Caco-2 (cell line): ENCODE measurements around the gene NUDCD3. TPM values are rescaled to one million over a fixed set of nuclear protein-coding genes. Genes with fewer than 3 reads are reported as not detected.
A peak's percentile ranks its signal among the peaks of the same experiment; 100 is the strongest.

Source experiments
- BruUV-seq: library from RNA; stranded (reverse); fragments of 400-500 nt; replicated peaks from 2 replicates; lab custom pipeline; 2021; lab: Mats Ljungman, UMichigan
- CTCF ChIA-PET: fragments of 300-600 bp; sonication (Branson Sonifier 250); formaldehyde crosslinking; loops from one replicate; lab custom pipeline; 2022; ENCODE audit warnings: antibody characterized with exemption; lab: Charles Lee
- POLR2A ChIA-PET: fragments of 300-600 bp; sonication (Branson Sonifier 250); formaldehyde crosslinking; loops from one replicate; lab custom pipeline; 2022; ENCODE audit warnings: antibody characterized with exemption; lab: Charles Lee
- DNase-seq, 2 experiments: peaks; one replicate each; pipeline versions ENCODE4 v3.0.0 to v3.0.0-alpha.2; 2020 to 2022
- H3K27me3 ChIP-seq: replicated peaks from 2 replicates; pipeline ENCODE4 v1.6.0; 2011; ENCODE audit warnings: low read length; ENCODE audit not compliant: control insufficient read depth, insufficient read depth
- H3K36me3 ChIP-seq: 2 replicates; pipeline ENCODE4 v1.5.1; 2011; ENCODE audit warnings: low read length; ENCODE audit not compliant: control insufficient read depth, insufficient read depth
- H3K4me1 ChIP-seq: fragments of 250-450 bp; sonication (Bioruptor Pico); 2 replicates; pipeline ENCODE4 v1.5.1; 2020; ENCODE audit warnings: mild to moderate bottlenecking
- H3K4me3 ChIP-seq: 2 replicates; pipeline ENCODE4 v1.5.1; 2011; ENCODE audit warnings: low read depth, mild to moderate bottlenecking, control low read depth, low read length
- H3K9me3 ChIP-seq: fragments of 250-450 bp; sonication (Bioruptor Pico); 2 replicates; pipeline ENCODE4 v1.5.1; 2020; ENCODE audit warnings: mild to moderate bottlenecking, moderate library complexity
- H3K27ac Mint-ChIP-seq: one replicate; pipeline ENCODE4 v1.8.0; 2022; ENCODE audit warnings: mixed read lengths; ENCODE audit not compliant: unreplicated experiment
- H3K27me3 Mint-ChIP-seq: one replicate; pipeline ENCODE4 v1.8.0; 2022; ENCODE audit warnings: mixed read lengths; ENCODE audit not compliant: insufficient read depth, unreplicated experiment
- H3K36me3 Mint-ChIP-seq: one replicate; pipeline ENCODE4 v1.8.0; 2022; ENCODE audit warnings: mild to moderate bottlenecking, mixed read lengths; ENCODE audit not compliant: insufficient read depth, unreplicated experiment
- H3K4me1 Mint-ChIP-seq: one replicate; pipeline ENCODE4 v1.8.0; 2022; ENCODE audit warnings: low read depth, mixed read lengths; ENCODE audit not compliant: unreplicated experiment
- H3K4me3 Mint-ChIP-seq: one replicate; pipeline ENCODE4 v1.8.0; 2022; ENCODE audit warnings: mild to moderate bottlenecking, moderate library complexity, mixed read lengths; ENCODE audit not compliant: unreplicated experiment
- H3K9me3 Mint-ChIP-seq: one replicate; pipeline ENCODE4 v1.8.0; 2022; ENCODE audit warnings: mixed read lengths; ENCODE audit not compliant: unreplicated experiment
- intact Hi-C: fragments of 100-400 bp; cut with micrococcal nuclease; formaldehyde crosslinking; loops from one replicate; pipeline ENCODE4 v1.10.0; 2022; ENCODE audit not compliant: unreplicated experiment
- total RNA-seq: library from RNA; stranded (reverse); gene quantifications from 2 replicates; pipeline ENCODE4 v1.2.3, GENCODE V29; 2022
- TF ChIP-seq, protein P1 (sequence below), 2 experiments: fragments of 200-600 bp in 1 of 2; IDR thresholded peaks; 1 replicate in 1 of 2; 2 replicates in 1 of 2; pipeline versions ENCODE4 v1.5.1 to v1.8.0; 2011 to 2022; ENCODE audit warnings: antibody characterized with exemption in 1 of 2, control low read depth in 1 of 2, inconsistent platforms in 1 of 2, low read depth in 1 of 2, low read length in 1 of 2, mild to moderate bottlenecking in 1 of 2, moderate library complexity in 1 of 2; ENCODE audit not compliant: insufficient read depth in 1 of 2, severe bottlenecking in 1 of 2, unreplicated experiment in 1 of 2

The NUDCD3 gene
- total RNA-seq, 1 experiment from 2014 or later: 116 TPM

DNA sequence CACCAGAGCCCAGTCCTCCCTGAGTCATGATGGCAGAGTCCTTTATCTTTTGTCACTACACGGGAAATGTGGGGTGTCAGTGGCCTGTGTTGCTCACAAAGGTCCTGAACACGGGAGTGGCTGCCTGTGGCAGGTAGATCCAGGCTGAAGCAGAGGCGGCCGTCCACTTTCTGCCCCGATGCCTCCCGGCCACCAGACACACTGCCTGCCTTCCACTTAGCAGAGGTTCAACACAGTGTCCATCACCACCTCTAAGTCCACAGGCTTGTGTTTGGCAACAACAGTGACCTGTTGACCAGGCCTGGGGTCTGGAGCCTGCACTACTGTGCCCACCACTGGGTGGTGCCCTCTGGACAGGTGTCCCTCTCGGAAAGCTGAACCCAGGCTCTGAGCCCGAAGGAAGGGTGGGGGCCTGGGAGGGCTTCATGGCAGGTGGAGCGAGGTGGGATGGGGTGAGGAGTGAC lies 115.2 kb downstream of the NUDCD3 start:
- H3K4me3 Mint-ChIP-seq: no peak overlapping the region
- no peaks in the 10 kb centered on the region for H3K4me1 Mint-ChIP-seq
- TF ChIP-seq, protein P1, sequence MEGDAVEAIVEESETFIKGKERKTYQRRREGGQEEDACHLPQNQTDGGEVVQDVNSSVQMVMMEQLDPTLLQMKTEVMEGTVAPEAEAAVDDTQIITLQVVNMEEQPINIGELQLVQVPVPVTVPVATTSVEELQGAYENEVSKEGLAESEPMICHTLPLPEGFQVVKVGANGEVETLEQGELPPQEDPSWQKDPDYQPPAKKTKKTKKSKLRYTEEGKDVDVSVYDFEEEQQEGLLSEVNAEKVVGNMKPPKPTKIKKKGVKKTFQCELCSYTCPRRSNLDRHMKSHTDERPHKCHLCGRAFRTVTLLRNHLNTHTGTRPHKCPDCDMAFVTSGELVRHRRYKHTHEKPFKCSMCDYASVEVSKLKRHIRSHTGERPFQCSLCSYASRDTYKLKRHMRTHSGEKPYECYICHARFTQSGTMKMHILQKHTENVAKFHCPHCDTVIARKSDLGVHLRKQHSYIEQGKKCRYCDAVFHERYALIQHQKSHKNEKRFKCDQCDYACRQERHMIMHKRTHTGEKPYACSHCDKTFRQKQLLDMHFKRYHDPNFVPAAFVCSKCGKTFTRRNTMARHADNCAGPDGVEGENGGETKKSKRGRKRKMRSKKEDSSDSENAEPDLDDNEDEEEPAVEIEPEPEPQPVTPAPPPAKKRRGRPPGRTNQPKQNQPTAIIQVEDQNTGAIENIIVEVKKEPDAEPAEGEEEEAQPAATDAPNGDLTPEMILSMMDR (IDR thresholded peaks at IDR 0.05; ENCODE audit: insufficient read depth in 1 of 2, low read depth in 1 of 2, low read length in 1 of 2, severe bottlenecking in 1 of 2, unreplicated experiment in 1 of 2): peak; percentile 27 to 60
- H3K9me3 Mint-ChIP-seq: no peaks in the 10 kb centered on the region
- intact Hi-C loops: loop anchor here (1.0 kb wide), 1 partner anchor 102 kb away; no protein-coding TSS in a partner anchor
- H3K36me3 Mint-ChIP-seq: peaks cover 13% of the 10 kb centered on the region
- no peaks in the 10 kb centered on the region for H3K27me3 ChIP-seq
- no peak overlapping the region for H3K27ac Mint-ChIP-seq
- no peaks in the 10 kb centered on the region for H3K4me1 ChIP-seq
- no peaks in the 10 kb centered on the region; the same call in 1 of the 2 replicates for H3K9me3 ChIP-seq
- POLR2A ChIA-PET: no interaction called here
- H3K36me3 ChIP-seq: no peaks in the 10 kb centered on the region
- DNase-seq: peak in 1 of 2 experiments; percentile 62
- CTCF ChIA-PET: interaction anchor here (0.8 kb wide), 1 partner anchor 29 kb away, joined by 3 read pairs; no protein-coding TSS in a partner anchor
- BruUV-seq: no TSS peak
- H3K27me3 Mint-ChIP-seq: peaks cover 6% of the 10 kb centered on the region
- H3K4me3 ChIP-seq: no peak overlapping the region

DNA sequence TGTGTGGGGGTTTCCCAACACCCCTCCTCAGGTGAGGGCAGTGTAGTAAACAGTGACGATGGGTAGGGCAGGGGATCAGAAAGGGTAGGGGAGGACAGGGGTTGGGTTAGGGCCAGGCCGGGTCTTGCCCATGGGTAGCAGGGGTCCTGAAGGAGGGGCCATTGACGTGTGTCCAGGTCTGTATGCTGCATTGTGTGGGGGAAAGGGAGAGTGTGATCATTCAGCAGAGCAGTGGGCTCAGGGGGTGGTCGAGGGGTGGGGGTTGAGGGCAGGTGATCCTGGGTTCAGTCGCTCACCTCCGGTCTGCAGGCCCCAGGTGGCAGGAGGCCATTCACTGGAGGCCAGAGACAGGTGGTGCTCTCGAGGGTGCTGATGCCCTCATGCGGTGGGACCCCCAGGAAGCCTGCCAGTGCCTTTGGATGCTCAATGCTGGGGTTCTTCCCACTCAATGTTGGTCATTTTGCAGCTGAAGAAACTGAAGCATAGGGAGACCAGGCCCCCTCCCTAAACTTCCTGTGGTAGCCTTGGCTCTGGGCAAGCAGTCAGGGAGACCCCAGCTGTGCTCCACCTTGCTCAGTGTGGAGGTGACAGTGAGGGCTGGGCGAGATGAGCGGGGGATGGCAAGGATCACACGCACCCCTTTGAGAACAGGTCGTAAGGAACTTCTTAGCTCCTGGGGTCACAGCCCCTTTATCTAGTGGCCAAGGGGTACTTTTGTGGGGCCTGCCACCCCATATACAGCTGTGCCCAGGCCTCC lies 116.3 kb downstream of the NUDCD3 start:
- intact Hi-C loops: loop anchor here (5.0 kb wide), 1 partner anchor 132 kb away; no protein-coding TSS in a partner anchor

DNA sequence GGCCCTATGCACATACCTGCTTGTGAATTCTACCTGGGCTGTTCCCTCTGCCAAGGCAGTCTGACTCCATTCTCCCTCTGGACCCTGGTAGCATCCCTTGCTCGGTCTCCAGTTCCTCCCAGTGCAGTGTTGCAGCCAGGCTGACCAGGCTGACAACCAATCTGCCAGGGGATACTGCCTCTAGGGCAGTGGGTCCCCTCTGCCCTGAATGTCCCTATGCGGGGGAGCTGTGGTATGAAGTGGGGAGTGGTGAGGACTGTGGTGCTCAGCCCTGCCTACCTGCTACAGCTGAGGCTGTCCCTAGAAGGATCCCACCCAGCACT lies 117.1 kb downstream of the NUDCD3 start:
- no TSS peak for BruUV-seq
- DNase-seq: no peak
- intact Hi-C loops: loop anchor here (5.0 kb wide), 1 partner anchor 131 kb away; no protein-coding TSS in a partner anchor
- Mint-ChIP-seq H3K9me3 (peaks cover 5% of the 10 kb centered on the region), H3K36me3 (peaks cover 5% of the 10 kb centered on the region), H3K4me3 (no peak overlapping the region), H3K4me1 (no peaks in the 10 kb centered on the region), H3K27me3 (peaks cover 16% of the 10 kb centered on the region), H3K27ac (no peak overlapping the region)
- CTCF ChIA-PET: no interaction called here
- H3K4me1 ChIP-seq: no peaks in the 10 kb centered on the region
- TF ChIP-seq, protein P1 (IDR thresholded peaks at IDR 0.05; ENCODE audit: insufficient read depth in 1 of 2, low read depth in 1 of 2, low read length in 1 of 2, severe bottlenecking in 1 of 2, unreplicated experiment in 1 of 2): no peak
- peaks cover 8% of the 10 kb centered on the region; the same call in 1 of the 2 replicates for H3K9me3 ChIP-seq
- POLR2A ChIA-PET: no interaction called here
- H3K4me3 ChIP-seq: no peak overlapping the region
- no peaks in the 10 kb centered on the region for H3K27me3 ChIP-seq
- no peaks in the 10 kb centered on the region for H3K36me3 ChIP-seq

More for the DNA sequence above, 116.3 kb downstream of the NUDCD3 start:
- Mint-ChIP-seq H3K27me3 (peaks cover 14% of the 10 kb centered on the region), H3K36me3 (peaks cover 5% of the 10 kb centered on the region), H3K4me1 (no peaks in the 10 kb centered on the region), H3K27ac (no peak overlapping the region), H3K4me3 (no peak overlapping the region), H3K9me3 (peaks cover 3% of the 10 kb centered on the region)
- peaks cover 7% of the 10 kb centered on the region; the same call in 1 of the 2 replicates for H3K9me3 ChIP-seq
- no peak overlapping the region for H3K4me3 ChIP-seq
- DNase-seq: no peak
- BruUV-seq: no TSS peak
- H3K36me3 ChIP-seq: no peaks in the 10 kb centered on the region
- no peaks in the 10 kb centered on the region for H3K27me3 ChIP-seq
- TF ChIP-seq, protein P1 (IDR thresholded peaks at IDR 0.05; ENCODE audit: insufficient read depth in 1 of 2, low read depth in 1 of 2, low read length in 1 of 2, severe bottlenecking in 1 of 2, unreplicated experiment in 1 of 2): no peak
- H3K4me1 ChIP-seq: no peaks in the 10 kb centered on the region
- ChIA-PET CTCF (no interaction called here), POLR2A (interaction anchor here (0.6 kb wide), 1 partner anchor 192 kb away, joined by 3 read pairs; no protein-coding TSS in a partner anchor)
